ENCODE measurements around the gene ZBTB3.
A peak's percentile ranks its signal among the peaks of the same experiment; 100 is the strongest.
"Not testable (repeated sequence)": the region's sequence is repeated elsewhere in the genome, so short reads cannot be mapped to it uniquely, and the experiment has no call there.

Gene ZBTB3

GRCh38 chr11:62716206-62716605 is 37.8 kb downstream of the ZBTB3 start:
- no peak for DNase-seq (ENCODE audit: low spot score)

DNA sequence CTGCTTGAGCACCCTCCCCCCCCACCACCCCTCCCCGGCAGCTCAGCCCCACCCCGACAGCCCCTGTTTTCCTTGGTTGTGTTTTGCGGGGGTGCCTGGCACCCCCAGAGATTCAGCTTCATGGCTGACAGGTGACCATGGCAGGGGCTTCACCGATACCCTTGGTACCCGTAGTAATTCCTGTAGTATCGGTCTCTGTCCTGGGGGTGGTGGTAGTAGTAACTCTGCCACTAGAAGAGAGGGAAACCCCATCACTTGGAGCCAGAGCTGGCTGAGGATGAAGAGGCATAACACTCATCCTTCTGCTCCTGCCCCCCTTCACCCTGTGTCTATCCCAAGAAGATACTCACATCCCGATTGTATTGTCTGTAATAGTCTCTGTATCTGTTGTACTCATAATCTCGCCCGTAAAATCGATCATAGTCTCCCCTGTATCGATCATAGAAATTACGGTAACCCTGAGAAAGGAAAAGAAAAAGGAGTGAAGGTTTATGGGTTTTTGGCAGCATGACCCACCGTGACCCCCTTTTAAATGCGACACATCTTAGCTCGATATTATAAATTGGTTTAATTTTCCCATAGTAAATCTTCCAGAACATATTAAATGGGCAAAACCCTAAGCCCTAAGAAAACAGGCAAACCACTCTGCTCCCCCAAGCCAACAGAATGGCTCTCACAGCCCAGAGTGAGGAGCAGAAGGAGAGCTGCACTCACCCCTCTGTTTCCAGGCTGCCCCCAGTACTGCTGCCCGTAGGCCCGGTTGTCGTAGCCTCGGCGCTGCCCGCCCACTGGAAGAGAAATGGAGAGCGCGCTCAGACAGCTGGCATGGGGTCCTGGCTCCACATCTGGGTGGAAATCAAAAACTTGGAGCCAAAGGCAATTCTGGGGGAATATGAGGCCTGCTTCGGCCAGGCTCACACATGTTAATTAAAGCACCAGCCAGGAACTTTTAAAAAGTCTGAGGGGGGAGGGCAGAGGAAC is 38.5 kb downstream of the ZBTB3 start:
- no peak for DNase-seq (ENCODE audit: low spot score)

GRCh38 chr11:62713343-62713742 is 40.6 kb downstream of the ZBTB3 start:
- DNase-seq (ENCODE audit: low spot score) = no peak

DNA sequence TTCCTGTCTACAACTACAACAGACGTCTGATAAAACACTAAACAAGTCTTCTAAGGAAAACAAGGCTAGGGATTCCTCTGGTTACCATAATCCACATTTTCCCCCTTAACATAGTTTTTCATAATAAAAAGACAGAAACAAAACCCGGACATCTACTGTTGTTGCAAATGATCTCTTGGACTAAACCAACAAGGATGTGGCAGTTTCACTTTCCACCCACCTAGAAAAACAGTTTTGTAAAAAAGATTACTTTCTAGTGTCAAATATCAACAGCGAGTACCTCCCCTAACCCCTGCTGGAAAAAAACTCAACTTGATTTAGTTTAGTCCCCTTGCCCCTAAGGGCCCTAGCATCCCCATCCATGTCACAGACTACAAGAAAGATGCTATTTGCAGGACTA is 41.1 kb downstream of the ZBTB3 start:
- no peak for DNase-seq (ENCODE audit: low spot score)

- DNase-seq (ENCODE audit: low spot score) = no peak
Observed at GRCh38 chr11:62712276-62712812, 41.6 kb downstream of the ZBTB3 start.

GRCh38 chr11:62710001-62710345 is 44.0 kb downstream of the ZBTB3 start:
- DNase-seq (ENCODE audit: low spot score) = no peak

DNA sequence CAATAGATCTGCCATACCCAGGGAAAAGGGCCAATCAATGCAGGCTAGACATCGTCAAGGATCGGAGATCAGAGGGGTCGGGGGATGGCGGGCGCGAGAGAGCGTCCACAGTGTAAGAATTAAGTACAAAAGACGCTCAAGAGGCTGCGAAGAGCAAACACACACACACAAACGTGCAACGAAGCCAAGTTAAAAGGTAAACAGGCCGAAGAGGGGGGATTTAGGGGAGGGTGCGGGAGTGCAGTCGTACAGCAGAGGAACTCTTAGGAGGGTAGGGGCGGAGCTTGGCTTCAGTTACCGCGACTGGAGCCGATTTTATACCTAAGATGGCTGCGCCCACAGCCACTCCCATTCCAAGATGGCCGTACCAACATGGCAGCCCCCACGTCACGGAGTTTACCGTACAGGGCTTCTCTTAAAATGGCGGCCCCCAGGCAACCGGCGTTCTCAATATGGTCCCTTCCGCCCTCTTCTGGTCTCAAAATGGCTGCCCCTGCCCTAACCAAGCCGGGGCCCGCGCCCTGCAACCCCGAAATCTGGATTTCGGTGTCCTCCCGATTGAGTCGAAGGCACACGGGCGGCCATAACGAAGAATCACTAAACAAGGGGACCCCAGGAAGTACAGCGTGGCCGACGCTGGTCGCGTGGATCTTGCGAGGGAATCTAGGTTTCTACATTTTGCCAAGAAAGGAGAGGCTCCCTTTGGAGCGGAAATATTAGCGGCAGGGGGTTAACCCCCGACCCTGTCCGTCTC is 44.5 kb downstream of the ZBTB3 start:
- DNase-seq (ENCODE audit: low spot score) = peak; percentile 96

GRCh38 chr11:62708793-62709192 is 45.2 kb downstream of the ZBTB3 start:
- DNase-seq (ENCODE audit: low spot score) = no peak

GRCh38 chr11:62708392-62708791 is 45.6 kb downstream of the ZBTB3 start:
- no peak for DNase-seq (ENCODE audit: low spot score)

GRCh38 chr11:62707277-62707861 is 46.6 kb downstream of the ZBTB3 start, which contains the start of the genes BSCL2 and GNG3:
Gene BSCL2 (minus strand): TSS chr11:62707424. CDS start chr11:62707195, 229 bp downstream.
Gene GNG3 (plus strand): TSS chr11:62707676. CDS start chr11:62708296, 620 bp downstream.
- no peak for DNase-seq (ENCODE audit: low spot score)

- DNase-seq (ENCODE audit: low spot score) = no peak
Observed at GRCh38 chr11:62706850-62707247, 47.1 kb downstream of the ZBTB3 start.

GRCh38 chr11:62705880-62706849 is 47.8 kb downstream of the ZBTB3 start:
- DNase-seq (ENCODE audit: low spot score) = peak; percentile 91

GRCh38 chr11:62705413-62705812 is 48.5 kb downstream of the ZBTB3 start:
- no peak for DNase-seq (ENCODE audit: low spot score)

- DNase-seq (ENCODE audit: low spot score) = not testable (repeated sequence)
Observed at GRCh38 chr11:62703921-62704320, 50.0 kb downstream of the ZBTB3 start.

GRCh38 chr11:62702246-62702645 is 51.7 kb downstream of the ZBTB3 start:
- DNase-seq (ENCODE audit: low spot score) = no peak
